HTR-8/SVneo (cell line): ENCODE results near the gene UPB1.
A peak's percentile ranks its signal among the peaks of the same experiment; 100 is the strongest.

Source experiments
- DNase-seq: peaks from one replicate; pipeline ENCODE4 v3.0.0; 2011; ENCODE audit warnings: low spot score, mixed read lengths; ENCODE audit not compliant: insufficient read length
- FAIRE-seq: peaks from 2 replicates; lab custom pipeline; 2011; peaks lifted over from hg19 to GRCh38; lab: Jason Lieb, UNC

Gene UPB1

DNA sequence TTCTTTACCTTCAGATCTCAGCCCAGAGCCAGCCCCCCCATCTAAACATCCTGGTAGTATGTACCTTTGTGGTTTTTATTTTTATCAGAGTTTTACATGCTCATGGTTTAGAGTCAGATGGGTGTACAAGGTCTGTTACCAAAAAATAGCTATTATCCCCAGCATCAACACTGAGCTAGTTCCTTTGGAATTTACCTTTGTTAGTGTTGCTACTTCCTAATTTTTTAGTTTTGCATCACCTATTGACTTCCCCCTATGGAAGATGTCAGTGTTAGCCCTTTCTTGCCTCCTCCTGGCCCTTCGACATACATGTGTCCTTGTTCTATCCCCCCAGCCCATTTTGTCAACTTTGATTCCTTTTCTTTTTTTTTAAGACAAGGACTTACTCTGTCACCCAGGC is 7.4 kb downstream of the UPB1 start:
- DNase-seq, result no peak
- FAIRE-seq, result no peak

DNA sequence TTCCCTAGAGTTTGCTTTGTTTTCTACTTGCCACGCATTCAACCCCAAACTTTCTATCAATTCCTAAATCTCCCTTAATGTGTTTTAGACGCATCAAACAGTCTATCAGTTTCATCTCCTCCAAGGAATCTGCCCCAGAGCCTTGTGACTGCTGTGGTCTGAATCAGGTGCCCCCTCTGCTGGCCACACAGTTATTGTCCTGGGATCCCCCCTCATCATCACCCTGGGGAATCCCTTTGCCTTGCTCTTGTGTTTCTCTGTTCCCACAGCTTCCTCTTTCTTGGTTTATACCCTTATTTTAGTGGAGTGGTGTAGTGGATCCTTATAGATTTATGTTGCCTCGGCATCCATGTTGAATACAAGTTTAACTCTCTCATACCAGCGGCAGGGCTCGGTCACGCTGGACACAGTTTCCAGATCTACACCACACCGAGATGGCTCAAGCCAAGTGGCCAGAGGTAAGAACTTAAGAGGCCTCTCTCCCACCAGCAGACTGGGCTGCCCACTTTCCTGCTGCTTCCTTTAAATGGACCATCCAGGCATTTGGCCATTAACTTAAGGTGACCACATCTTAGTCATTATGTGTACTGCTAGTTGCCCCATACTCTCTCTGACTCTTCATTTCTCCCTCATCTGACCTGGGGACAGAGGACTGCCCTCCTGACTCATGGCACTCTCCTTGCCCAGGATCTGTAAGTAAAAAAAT is 8.2 kb downstream of the UPB1 start:
- DNase-seq (peak; percentile 57), FAIRE-seq (no peak)

DNA sequence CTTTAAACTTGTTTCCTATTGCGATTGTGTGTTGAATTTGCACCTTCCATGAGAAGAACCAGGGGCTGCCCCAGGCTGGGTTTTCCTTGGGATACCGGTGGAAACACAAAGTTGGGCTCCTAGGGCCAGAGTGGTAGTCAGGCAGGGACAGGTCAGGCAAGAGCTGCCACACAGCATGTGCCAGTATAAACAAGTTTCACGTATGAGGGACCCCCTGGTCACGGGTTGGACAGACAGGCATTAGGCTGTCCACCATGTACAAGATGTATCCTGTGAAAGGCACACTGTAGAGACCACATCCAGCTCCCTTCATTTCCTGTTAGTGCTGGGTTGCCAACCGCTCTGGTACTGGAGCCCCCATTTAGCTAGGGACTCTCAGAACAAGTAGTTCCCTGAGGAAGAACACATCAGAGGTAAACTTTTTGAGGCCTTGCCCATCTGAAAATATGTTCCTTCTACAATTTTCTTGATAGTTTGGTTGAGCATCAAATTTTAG is 8.8 kb downstream of the UPB1 start:
- no peak for DNase-seq
- no peak for FAIRE-seq

DNA sequence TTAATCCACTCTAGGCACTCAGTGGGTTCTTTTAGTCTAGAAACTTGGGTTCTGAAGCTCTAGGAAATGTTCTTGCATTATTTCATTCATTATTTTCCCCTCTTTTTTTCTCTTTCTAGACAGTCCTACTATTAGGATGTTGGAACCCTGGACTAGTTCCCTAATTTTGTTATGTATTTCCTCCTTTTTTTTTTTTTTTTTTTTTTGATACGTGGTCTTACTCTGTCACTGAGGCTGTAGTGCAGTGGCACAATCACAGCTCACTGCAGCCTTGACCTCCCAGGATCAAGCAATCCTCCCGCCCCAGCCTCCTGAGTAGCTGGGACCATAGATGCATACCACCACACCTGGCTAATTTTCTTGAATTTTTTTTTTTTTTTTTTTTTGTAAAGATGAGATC is 9.4 kb downstream of the UPB1 start:
- no peak for FAIRE-seq
- DNase-seq, result no peak

DNA sequence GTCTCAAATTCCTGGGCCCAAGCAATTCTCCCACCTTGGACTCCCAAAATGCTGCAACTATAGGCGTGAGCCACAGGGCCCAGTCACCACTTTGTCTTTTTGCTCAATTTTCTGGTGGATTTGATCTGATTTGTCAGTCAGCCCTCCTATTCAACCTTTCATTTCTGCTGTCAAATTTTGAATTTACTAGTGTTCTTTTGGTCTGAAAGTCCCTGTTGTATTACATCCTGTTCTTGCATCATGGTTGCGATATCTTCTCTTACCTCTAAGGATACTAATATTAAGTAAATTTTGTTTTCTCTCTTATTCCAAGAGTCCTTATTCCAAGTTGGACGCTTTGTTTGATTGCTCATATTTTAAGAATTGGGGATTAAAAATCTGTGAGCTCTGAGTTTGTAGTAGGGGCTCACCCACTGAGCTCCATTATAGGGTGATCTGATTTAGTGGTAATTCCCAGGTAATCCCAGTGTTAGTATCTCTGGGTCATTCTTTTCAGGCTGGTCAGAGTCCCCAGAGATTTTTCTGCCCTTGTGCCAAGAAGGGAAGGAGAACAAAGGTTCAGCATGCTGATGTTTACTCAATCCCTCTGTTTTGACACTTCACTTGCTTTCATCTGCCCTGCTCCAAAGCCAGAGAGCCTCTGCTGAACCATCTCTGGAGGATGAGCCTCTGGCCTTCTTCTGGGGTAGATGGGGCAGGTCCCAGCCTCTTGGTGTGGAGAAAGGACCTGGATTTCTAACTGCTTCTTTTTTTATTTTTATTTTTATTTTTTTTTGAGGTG is 10.0 kb downstream of the UPB1 start:
- DNase-seq, result no peak

DNA sequence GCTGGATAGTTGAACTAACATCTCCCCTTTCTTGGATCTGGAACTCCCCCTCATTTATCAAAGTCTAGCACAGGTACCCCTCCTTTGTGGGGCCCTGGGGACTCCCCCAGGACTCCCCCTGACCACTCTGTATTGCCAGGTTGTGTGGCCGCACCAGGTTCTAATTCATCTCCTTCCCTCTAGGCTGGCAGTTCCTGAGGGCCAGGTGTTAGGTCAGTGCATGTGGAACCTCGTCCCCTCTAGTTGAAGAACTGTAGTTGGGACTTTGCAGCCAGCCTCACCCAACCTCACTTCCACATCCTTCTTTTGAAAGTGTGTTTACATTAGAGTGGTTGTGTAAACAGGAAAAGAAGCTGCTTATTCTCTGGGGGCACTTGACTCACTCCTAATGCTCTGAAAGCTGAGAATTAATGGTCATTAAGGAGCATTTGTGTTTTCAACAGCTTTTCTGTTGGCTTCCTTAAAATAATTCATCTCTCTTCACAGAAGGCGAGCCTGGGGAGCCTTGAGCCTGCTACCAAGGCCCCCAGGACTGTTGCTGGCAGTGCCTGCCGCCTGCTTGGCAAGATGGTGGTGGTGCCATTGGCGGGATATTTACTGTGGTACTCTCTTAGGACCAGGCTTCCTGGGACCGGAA is 11.8 kb downstream of the UPB1 start:
- DNase-seq, result no peak

More for the DNA sequence above, 10.0 kb downstream of the UPB1 start:
- FAIRE-seq, result no peak

DNA sequence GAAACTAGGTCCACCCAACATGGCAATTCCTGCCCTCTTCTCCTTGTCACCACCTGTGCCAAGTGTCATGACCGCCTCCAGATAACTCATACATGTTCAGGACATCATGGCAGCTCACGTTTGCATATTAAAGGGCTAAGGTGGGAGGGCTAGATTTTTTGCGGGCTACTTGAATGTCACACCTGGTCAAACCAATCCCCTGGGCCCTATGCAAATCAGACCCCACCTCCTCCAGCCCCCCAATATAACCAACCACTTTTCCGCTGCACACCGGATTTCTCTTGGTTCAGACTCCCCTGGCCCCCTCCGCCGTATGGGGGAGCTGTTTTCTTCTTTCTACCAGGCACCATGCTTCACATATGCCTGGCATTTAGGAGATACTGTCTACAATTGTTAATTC is 12.6 kb downstream of the UPB1 start:
- FAIRE-seq (no peak), DNase-seq (no peak)

More for the DNA sequence above, 11.8 kb downstream of the UPB1 start:
- FAIRE-seq, result no peak

DNA sequence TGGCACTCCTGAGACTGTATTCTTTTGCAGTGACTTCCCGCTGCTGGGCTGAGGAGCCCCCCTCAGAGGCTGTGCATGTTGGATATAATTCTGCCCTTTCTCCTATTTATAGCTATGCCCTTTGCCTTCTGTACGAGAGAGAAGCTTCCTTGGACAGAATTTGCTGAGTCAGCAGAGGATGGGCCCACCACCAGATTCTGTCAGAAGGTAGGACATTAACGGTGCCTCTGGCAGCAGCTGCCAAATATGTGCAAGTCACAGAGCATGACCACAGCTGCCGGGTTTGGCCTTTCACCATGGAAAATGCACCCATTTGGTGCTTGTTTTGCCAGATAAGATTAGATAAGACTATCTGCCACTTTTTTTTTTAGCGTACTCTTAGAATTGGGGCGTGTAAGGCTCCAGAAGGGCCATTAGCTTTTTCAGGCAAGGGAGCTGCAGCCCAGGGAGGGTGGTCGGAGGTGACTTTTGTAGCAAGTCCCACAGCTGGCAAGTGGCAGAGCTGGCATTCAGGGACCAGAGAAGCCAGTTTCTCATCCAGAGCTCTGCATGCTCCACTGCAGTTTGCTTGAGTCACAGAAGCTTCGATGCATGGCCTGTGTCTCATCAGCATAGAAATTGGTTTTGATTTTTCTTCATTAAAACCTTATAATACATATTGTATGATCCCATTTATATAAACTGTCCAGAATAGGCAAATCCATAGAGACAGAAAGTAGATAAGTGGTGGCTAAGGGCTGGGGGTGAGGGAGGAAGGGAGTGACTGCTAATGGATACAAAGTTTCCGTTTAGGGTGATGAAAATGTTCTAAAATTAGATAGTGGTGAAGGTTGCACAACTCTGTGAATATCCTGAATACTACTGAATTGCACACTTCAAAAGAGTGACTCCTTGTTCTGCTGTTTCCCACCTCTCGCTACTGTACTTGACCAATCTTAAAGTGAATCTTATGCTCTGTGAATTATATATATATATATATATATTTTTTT is 15.8 kb downstream of the UPB1 start:
- FAIRE-seq, result no peak

DNA sequence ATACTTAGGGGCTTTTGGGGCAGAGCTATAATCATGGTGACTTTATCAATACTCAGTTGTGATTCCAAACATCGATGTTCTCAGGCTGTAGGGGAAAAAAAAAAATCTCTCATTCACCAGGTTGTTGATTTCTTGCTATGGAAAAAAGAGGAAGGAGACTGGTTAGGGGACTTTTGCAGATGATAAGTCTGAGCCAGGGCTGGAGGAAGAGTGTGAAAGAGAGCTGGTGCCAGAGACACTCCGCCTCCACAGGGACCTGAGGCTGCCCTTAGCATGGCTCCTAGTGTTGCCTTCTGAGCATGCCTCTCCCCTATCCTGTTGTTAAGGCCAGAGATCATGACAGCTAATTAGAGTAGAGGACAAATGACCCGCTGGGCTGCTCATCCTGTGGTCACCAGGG is 16.9 kb downstream of the UPB1 start:
- no peak for FAIRE-seq
- DNase-seq, result no peak

More for the DNA sequence above, 15.8 kb downstream of the UPB1 start:
- no peak for DNase-seq

DNA sequence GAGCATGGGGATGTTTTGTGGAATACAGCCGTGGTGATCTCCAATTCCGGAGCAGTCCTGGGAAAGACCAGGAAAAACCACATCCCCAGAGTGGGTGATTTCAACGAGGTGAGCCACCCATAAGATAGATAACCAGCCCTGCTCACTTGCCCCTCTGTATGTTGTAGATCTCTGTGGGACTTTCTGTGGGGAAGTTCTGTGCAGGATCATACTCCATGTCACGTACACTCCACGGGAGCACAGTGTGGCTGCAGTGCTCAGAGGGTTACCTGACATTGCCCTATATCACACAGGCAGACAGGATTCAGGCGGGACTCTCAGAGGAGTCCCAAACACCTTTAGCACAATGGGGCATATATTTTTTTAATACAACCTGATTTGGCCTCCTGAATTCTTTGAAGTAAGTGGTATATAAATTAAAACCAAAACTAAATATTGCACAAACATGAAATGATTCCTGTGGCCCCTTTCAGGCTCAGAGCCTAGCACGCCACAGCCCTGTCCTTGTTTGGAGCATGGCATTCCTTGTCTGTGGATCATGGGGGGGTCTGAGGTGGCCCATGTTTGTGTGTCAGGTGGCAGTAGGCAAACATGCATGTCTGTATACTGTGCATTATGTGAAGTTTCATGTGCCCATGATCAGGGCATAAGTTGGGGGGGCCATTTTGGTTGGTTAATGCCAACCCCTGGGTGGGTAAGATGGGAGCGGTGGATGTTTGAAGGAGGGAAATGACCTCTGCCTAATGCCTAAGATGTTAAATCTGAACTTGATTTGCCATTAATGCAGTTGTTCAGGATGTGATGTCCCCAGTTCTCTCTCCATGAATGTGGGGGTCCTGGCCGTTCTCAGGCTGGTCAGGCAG is 18.5 kb downstream of the UPB1 start:
- no peak for FAIRE-seq
- DNase-seq, result no peak

DNA sequence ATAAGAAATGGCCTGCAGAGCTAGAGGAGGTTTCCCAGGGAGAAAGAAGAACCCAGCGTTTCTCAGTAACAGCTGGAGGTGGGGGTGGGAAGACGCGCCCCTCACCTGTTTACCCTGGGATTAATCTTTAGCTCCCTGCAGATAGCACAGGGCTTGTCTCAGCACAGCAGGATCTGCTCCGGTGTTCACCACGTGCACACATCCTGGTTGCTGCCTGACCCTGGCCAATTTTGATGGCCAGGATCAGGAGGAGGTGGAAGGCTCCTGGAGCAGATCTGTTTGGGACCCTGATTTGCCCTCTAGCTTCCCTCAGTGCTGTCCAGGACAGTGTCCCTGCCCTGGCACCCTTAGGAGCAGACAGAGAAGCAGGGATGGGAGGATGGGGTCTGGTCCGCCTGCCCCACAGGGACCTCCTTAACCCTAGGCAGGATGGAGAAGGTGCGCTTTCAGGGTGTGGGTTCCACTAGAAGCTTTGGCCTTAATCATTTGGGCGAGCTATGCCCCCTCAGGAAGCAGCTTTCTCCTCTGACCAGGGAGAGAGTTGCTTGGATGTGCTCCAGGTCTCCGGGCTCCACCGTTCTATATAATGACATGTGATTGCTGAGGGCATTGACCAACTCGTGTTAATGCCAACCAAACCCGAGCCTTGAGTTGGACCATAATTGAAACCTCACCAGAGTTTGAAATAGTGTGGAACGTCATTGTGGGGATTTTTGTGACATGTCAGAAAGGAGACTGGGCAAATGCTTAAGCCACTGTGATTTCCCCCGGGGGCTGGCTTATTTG is 19.3 kb downstream of the UPB1 start:
- FAIRE-seq, result no peak

DNA sequence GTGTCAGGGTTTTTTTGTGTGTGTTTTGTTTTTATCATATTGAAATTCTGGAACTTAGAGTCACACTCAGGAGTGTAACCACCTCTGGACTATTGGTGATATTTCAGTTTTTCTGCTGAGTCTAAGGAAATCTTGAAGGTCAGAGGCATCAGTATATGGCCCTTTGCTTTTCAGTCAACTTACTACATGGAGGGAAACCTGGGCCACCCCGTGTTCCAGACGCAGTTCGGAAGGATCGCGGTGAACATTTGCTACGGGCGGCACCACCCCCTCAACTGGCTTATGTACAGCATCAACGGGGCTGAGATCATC is 19.9 kb downstream of the UPB1 start:
- no peak for DNase-seq
- no peak for FAIRE-seq

More for the DNA sequence above, 19.3 kb downstream of the UPB1 start:
- no peak for DNase-seq

DNA sequence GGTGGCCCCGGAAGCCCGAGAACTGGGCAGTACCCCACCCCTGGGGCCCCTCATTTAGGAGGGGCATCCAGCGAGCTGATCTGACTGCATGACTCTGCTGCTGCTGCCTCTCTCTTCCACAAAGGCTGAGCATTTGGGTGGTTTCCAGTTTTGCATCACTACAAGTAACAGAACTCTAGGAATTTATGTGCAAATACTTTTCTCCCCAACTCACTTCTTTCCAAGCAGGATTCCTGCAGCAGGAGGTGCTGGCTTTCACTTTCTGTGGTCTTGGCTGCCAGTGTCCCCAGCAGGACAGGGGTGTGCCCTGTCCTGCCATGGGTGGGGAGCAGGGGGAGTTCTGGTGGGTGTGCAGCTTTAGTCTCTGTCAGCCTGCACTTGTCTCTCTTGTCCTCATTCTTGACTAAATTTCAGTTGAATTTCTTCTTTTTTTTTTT is 21.2 kb downstream of the UPB1 start:
- DNase-seq (peak; percentile 58), FAIRE-seq (no peak)

DNA sequence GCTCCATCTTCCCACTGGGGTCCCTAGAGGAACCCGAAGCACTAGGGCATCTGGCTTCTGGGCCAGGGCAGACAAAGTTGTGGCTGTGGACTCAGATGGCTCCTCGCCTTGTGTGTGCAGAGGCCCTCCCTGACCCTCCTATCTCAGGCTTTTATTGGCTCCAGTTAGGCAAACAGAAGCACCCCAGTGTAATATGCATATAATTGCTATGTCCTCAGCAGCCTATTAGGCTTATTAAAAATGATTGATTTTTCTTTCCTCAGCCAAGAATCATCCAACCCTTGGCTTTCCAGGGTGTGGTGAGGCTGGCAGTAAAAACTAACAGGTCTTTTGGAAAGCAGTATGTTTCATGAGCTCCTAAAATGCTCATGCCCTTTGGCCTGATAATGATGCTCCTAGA is 22.3 kb downstream of the UPB1 start:
- FAIRE-seq, result no peak
- DNase-seq, result no peak

DNA sequence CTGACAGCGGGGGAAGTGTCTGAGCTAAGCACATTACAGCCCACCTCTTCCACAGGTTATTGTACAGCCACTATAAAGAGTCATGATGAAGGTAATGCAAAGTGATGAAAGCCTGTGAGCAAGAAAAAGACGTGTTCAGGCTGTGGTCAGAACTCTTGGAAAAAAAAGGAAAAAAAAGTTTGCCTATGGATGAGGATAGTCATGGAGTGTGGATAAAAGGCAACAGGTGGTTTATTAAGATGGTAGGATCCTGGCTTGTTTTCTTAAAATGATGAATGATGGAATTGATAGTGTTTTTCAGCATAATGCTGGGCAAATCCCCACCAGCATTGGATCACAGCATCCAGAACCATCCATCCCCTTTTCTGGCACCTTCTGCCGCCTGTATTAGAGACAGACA is 23.1 kb downstream of the UPB1 start:
- DNase-seq (no peak), FAIRE-seq (no peak)

DNA sequence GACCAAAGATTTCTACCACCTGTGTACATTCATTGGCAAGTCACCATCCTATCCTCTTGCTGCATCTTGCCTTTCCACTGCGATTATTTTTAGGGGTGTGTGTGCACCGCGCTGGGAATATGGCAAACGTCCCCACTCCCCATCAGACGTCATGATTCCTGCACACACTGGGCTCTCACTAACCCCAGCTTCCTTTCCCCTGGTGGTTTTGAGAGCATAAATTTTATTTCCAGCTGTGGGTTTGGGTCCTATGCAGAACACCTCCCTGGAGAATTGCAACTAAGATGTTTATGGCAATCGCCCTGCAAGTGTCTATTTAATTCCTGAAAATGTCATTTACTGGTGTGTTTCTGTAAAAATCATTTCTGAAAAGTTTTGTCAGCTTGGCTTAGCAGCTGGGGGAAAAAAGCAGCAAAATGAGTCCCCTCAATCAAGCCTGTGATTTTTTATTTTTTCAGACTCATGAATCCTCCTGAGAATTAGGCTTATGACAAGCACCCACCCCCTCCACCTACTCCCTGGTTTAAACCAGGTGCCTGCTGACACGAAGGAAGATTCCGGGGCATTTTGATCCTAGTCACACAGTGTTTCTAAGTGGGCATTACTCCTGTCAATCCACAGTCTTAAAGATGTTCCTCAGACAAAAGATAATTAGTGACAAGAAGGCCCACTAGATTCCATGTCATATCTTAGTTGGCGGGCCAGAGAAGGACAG is 23.8 kb downstream of the UPB1 start:
- FAIRE-seq, result no peak
- DNase-seq, result no peak

DNA sequence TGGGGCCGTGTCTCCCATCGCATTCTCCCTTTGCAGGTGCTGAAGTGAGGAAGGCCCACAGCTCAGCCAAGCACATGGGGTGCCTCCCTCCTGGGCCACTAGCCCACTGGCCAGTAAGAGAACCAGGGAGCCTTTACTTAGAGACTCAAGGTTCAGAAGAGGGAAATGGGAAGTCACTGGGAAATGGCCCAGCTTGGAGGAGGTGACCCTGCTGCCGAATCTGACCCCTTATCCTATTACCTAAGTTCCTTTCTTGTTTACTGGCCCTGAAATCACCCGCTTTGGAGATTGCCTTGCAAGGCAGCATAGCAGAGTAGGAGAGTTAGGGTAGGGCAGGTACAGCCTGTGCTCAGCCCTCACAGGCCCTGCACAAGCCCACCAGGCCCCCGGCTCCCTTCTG is 24.4 kb downstream of the UPB1 start:
- FAIRE-seq, result no peak
- no peak for DNase-seq

DNA sequence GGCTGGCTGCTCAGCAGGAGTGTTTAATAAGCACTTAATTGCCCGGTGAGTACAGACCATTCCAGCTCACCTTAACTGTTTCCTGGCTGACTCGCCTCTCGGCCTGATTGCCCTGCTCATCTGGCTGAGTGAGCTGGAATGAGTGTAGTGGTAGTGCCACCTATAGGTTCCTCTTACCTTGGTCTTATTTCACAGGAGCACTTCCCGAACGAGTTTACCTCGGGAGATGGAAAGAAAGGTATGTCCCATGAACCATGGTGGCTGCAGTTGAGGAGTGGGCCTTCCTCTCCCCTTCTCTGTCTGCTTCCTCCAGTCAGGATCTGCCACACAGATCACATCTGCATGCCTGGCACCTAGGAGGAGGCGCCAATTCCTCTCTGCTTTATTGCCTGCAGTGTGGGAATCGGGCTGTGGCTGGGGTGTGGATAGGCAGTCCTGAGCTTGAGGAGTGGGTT is 26.7 kb downstream of the UPB1 start:
- DNase-seq (peak; percentile 60), FAIRE-seq (no peak)
